ENCODE measurements around the gene PTPRT. TPM values are rescaled to one million over a fixed set of nuclear protein-coding genes. Genes with fewer than 3 reads are reported as not detected.

PTPRT gene
- total and polyA plus RNA-seq, 2 of the 4 experiments (the other 2 are of a cell fraction) = not detected

DNA sequence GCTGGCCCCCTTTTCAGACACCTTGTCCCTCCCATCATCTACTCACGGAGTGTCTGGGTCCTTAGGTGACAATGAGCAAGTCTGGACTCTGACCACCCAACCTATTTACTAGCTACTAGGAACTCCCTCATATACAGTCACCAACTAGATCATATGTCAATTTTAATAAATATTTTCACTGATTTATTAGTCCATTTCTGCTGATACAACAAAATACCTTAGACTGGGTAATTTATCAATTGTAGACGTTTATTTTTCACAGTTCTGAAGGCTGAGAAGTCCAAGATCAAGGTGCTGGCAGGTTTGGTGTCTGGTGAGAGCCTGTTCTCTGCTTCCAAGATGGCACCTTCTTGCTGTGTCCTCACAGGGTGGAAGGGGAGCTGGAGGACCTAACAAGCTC, 229.7 kb downstream of the PTPRT start:
- no peak overlapping the region for H3K4ac ChIP-seq (ENCODE audit: low read depth, low read length)
- dilution Hi-C loops (cut with HindIII; ENCODE audit: low sequenced_read_pairs, unreplicated experiment) (no loop called here), intact Hi-C loops (cut with micrococcal nuclease) (no loop called here), in situ Hi-C loops (cut with MboI; ENCODE audit: low sequenced_read_pairs) (no loop called here)
- no peak overlapping the region for H3K27ac ChIP-seq (ENCODE audit: insufficient read depth, low read length)
- no peak overlapping the region for H2BK120ac ChIP-seq (ENCODE audit: low read depth, low read length)
- no peak overlapping the region for H2AK5ac ChIP-seq (ENCODE audit: low read depth, low read length)
- H2BK15ac ChIP-seq (ENCODE audit: low read depth, low read length) = no peak overlapping the region
- peaks cover 13% of the 10 kb centered on the region for H3K9me3 ChIP-seq (ENCODE audit: control insufficient read depth, insufficient read depth, low read length)
- H3K14ac ChIP-seq (replicated peaks; ENCODE audit: low read depth, low read length) = no peak overlapping the region
- no peak overlapping the region for H4K5ac ChIP-seq (ENCODE audit: low read depth, low read length)
- H3K4me1 ChIP-seq (ENCODE audit: control insufficient read depth, insufficient read depth, low read length) = no peaks in the 10 kb centered on the region
- H3K36me3 ChIP-seq (ENCODE audit: control insufficient read depth, insufficient read depth, low read length) = no peaks in the 10 kb centered on the region
- TF ChIP-seq USF2 (IDR thresholded peaks at IDR 0.05; ENCODE audit: low read depth, low read length) = no peak
- TF ChIP-seq RFX5 (IDR thresholded peaks at IDR 0.05; ENCODE audit: low read depth, low read length) = no peak
- peak; percentile 66; the same call in 1 of the 2 replicates for TF ChIP-seq MAFK (IDR thresholded peaks at IDR 0.05; ENCODE audit: low read depth, low read length)
- no peak for TF ChIP-seq POLR2A (IDR thresholded peaks at IDR 0.05; ENCODE audit: low read depth, low read length)
- no peaks in the 10 kb centered on the region for H3K27me3 ChIP-seq (ENCODE audit: control insufficient read depth, insufficient read depth, low read length)
- no peak overlapping the region for H4K8ac ChIP-seq (ENCODE audit: low read depth in 2 of 2, low read length in 2 of 2)
- H2BK20ac ChIP-seq (ENCODE audit: low read depth, low read length) = no peak overlapping the region
- H3K4me2 ChIP-seq (ENCODE audit: low read depth, low read length) = no peak overlapping the region
- no peak overlapping the region for H3K4me3 ChIP-seq (ENCODE audit: insufficient read depth, low read depth, low read length)
- CTCF ChIA-PET = interaction anchor here (0.6 kb wide), 1 partner anchor 168 kb away, joined by 3 read pairs; no protein-coding TSS in a partner anchor
- H2AFZ ChIP-seq (replicated peaks; ENCODE audit: low read length, poor library complexity) = no peak overlapping the region
- POLR2A ChIA-PET (ENCODE audit: unreplicated experiment) = no interaction called here
- H3K18ac ChIP-seq (ENCODE audit: low read depth, low read length) = no peak overlapping the region
- DNase-seq (no peak), ATAC-seq (ENCODE audit: low read depth) (no peak)
- no peak overlapping the region for H4K91ac ChIP-seq (ENCODE audit: insufficient read depth, low read depth, low read length)
- H2BK5ac ChIP-seq (ENCODE audit: low read depth, low read length, poor library complexity, severe bottlenecking) = no peak overlapping the region
- no TSS peak for BruUV-seq (replicated peaks)
- no peak overlapping the region for H3K9ac ChIP-seq (ENCODE audit: low read depth, low read length)
- no peaks in the 10 kb centered on the region for H4K20me1 ChIP-seq (ENCODE audit: insufficient read depth, low read length)
- H2AK9ac ChIP-seq (replicated peaks; ENCODE audit: low read depth, low read length, poor library complexity) = no peak overlapping the region
- no CpG with 5 or more reads among the region's 2 CpGs for WGBS, 2 experiments (ENCODE audit: extremely low coverage in 2 of 2, insufficient read length in 1 of 2)
- H3K56ac ChIP-seq (ENCODE audit: extremely low read depth, insufficient read depth, low read length) = no peak overlapping the region
- H3K23ac ChIP-seq (ENCODE audit: low read depth, low read length) = no peak overlapping the region
- H3K9me1 ChIP-seq (ENCODE audit: insufficient read depth, low read length) = no peaks in the 10 kb centered on the region
- no peaks in the 10 kb centered on the region for H3K79me1 ChIP-seq (ENCODE audit: low read depth in 1 of 2, low read length in 2 of 2)

Measured in IMR-90 (cell line).